Astrocyte of the spinal cord (primary cell): ENCODE data around the gene LOXHD1.

Experiments used
- DNase-seq: peaks from one replicate; pipeline ENCODE4 v3.0.0; 2011; ENCODE audit warnings: low read depth, low spot score
- H3K4me3 ChIP-seq: 2 replicates; pipeline ENCODE4 v1.5.1; 2011; ENCODE audit warnings: low read depth, mild to moderate bottlenecking, low read length, moderate library complexity
- in situ Hi-C: cut with HindIII; loops from 2 replicates; pipeline ENCODE4 v1.10.0; 2017; ENCODE audit warnings: low sequenced_read_pairs
- TF ChIP-seq, protein P1 (sequence below): IDR thresholded peaks from 2 replicates; pipeline ENCODE4 v1.5.1; 2012; ENCODE audit warnings: low read depth, mild to moderate bottlenecking, low read length, inconsistent platforms

The LOXHD1 gene

DNA sequence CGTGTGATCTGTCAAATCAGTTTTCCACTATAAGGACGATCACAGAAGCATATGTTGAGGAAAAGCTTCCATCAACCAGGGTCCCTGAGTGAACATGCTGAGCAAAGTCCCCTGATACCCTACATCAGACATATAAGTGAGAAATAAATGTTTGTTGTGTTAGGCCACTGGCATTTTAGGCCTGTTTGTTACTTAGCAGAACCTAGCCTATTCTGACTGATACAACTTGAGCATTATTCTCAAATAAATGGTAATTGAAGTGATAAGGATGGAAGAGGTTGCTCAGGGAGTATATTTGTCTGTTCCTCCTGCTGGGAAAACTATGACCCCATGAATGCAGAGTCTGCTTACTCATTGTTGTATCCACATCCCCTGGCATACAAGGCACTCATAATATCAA lies 106.4 kb downstream of the LOXHD1 start:
- H3K4me3 ChIP-seq = no peak overlapping the region
- TF ChIP-seq, protein P1, sequence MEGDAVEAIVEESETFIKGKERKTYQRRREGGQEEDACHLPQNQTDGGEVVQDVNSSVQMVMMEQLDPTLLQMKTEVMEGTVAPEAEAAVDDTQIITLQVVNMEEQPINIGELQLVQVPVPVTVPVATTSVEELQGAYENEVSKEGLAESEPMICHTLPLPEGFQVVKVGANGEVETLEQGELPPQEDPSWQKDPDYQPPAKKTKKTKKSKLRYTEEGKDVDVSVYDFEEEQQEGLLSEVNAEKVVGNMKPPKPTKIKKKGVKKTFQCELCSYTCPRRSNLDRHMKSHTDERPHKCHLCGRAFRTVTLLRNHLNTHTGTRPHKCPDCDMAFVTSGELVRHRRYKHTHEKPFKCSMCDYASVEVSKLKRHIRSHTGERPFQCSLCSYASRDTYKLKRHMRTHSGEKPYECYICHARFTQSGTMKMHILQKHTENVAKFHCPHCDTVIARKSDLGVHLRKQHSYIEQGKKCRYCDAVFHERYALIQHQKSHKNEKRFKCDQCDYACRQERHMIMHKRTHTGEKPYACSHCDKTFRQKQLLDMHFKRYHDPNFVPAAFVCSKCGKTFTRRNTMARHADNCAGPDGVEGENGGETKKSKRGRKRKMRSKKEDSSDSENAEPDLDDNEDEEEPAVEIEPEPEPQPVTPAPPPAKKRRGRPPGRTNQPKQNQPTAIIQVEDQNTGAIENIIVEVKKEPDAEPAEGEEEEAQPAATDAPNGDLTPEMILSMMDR = no peak
- in situ Hi-C loops = no loop called here
- DNase-seq = no peak

DNA sequence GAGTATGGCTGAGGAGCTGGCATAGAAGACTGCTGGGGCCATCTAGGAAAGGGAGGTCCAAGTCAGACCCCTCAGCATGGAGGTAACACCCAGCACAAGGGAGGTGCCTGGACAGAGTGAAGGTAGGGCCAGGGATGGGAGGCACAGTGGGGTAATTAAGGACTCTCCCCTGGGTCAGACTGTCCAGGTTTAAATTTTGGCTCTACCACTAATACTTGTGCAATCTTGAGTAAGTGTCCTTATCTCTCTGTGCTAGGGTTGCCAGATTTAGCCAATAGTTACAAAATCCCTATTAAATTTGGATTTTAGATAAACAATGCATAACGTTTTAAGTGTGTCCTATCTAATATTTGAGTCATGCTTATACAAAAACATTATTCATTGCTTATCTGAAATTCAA lies 109.5 kb downstream of the LOXHD1 start:
- in situ Hi-C loops = no loop called here
- no peak for DNase-seq
- TF ChIP-seq, protein P1 = no peak
- H3K4me3 ChIP-seq = no peak overlapping the region

DNA sequence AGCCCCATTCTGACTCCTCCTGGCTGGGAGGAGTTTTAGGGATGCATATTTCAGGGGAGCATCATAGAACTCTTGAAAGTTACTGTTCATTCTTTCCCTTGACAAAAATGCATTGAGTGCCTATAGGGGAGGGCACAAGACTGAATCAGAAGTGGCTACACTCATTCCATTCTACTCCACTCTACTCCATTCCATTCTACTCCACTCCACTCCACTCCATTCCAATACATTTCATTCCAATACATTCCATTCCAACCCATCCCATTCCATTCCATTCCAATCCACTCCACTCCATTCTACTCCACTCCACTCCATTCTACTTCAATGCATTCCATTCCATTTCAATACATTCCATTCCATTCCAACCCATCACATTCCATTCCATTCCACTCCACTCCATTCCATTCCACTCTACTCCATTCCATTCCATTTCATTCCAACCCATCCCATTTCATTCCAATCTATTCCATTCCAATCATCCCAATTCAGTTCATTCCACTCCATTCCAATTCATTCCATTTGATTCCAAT lies 110.8 kb downstream of the LOXHD1 start:
- in situ Hi-C loops = no loop called here

DNA sequence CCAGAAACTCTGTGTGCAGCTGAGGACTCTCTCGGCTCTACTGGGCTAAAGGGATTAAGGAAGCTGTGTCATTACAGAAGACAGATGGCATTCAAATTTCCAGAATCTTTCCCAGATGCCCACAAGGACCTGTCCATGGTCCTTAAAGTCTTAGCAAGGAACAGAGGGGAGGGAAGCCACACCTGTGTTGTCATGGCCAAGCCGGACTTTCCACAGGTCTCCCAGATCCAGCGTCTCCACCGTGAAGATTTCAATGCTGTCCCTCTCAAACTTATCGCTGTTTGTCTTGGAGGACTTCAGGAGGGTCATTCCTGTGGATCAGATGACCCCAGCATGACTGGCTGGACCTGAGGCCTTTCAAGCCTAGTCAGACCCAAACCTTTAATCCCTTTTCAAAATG lies 114.5 kb downstream of the LOXHD1 start:
- TF ChIP-seq, protein P1 = no peak
- no peak overlapping the region for H3K4me3 ChIP-seq
- DNase-seq = no peak
- in situ Hi-C loops = no loop called here

More for the DNA sequence above, 110.8 kb downstream of the LOXHD1 start:
- TF ChIP-seq, protein P1 = no peak
- DNase-seq = no peak
- H3K4me3 ChIP-seq = no peak overlapping the region

DNA sequence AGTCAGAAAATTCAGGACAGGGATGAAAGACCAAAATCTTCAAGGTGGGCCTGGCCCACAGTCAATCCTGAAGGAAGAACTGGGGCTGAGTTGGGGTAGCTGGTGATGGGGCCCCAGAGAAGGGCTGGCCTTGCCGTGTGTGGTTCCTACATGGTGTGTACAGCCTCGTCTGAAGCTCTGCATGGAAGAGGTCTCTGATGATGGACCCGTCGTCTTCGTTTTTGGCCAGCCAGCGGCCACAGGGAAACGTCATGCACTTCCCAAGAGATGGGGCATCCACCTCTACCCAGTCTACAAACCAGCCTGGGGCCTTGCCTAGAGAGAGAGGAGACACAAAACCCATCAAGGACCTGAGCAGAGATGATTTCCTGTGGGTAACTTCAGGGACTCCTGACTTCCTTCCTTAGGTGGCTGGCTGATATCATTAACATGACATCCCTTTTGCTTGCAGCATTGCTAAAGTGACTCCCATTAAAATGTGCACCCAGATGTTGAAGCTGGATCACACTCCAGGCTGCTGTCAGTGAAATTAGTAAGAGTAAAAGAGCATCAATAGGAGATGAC lies 115.3 kb downstream of the LOXHD1 start:
- DNase-seq = no peak
- in situ Hi-C loops = no loop called here
- TF ChIP-seq, protein P1 = no peak
- no peak overlapping the region for H3K4me3 ChIP-seq

DNA sequence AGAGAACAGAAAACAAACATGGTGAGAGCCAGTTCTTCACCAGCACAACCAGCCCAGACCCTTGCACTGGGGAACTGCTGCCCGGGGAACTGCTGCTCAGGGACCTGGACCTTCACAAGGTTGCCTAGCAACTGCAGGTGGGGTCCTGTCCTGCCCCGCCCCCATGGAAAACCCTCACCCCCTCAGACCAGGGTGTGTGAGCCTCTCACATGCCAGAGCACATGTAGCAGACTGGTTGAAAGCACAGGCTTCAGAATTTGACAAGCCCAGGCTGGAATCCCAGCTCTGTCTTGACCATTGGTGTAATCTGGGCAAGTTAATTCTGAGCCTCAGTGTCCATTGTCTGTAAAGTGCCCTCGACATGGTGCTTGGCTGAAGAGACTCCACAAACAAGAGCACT lies 118.6 kb downstream of the LOXHD1 start:
- in situ Hi-C loops = no loop called here
- TF ChIP-seq, protein P1 = no peak
- H3K4me3 ChIP-seq = no peak overlapping the region

More for the DNA sequence above, 118.6 kb downstream of the LOXHD1 start:
- DNase-seq = no peak
